GM19372 (cell line): ENCODE results near the gene MEF2A.

ENCODE experiments used
- ATAC-seq: cut with Tn5 transposase; IDR thresholded peaks from one replicate; pipeline ENCODE4 v1.9.1; 2021; ENCODE audit warnings: mild to moderate bottlenecking, low read depth, moderate library complexity; ENCODE audit not compliant: unreplicated experiment

MEF2A gene

DNA sequence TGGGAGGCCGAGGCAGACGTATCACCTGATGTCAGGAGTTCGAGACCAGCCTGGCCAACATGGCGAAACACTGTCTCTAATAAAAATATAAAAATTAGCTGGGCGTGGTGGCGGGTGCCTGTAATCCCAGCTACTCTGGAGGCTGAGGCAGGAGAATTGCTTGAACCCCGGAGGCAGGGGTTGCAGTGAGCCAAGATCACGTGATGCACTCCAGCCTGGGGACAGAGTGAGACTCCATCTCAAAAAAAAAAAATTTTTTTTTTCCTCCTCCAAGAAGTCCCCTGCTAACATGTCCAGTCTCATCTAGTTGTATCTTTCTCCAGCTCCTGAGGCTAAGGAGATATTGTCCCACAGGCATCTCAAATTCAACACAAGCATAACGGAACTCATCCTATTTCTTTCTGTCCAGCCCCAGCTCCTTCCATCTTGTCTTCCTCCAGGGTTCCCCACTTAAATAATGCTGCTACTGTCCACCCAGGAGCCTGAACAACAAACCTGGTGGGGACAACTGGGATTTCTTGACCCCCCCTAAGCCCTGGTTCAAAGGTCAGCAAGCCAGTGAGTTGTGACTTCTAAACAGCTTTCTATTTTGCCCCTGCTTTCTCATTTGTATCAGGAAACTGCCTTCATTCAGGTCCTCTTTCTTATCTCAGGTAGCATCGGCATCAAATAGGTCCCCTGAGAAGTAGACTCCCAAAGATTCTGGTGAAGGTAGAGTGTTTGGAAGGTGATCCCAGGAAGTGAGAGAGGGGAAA, 4.1 kb upstream of the MEF2A start:
- no peak for ATAC-seq

- no peak for ATAC-seq
These were observed 3.5 kb upstream of the MEF2A start for GRCh38 chr15:99562238-99562637.

- ATAC-seq, result peak; percentile 20
These were observed 1.3 kb upstream of the MEF2A start for GRCh38 chr15:99564221-99565048.

DNA sequence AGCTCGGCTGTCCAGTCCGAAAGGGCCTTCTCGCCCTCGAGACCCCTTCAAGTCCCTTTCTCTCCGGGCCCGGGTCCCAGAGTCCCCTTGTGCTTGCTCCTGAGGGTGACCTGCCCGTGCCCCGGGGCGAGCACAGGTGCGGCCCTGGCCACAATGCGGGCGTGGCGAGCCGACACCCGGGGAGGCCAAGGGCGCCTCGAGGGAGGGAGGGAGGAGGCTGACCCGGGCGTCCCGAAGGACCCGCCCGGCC, 810 bp upstream of the MEF2A start:
- no peak for ATAC-seq

GRCh38 chr15:99566157-99566897, 543 bp downstream of the MEF2A start:
- ATAC-seq, result no peak

DNA sequence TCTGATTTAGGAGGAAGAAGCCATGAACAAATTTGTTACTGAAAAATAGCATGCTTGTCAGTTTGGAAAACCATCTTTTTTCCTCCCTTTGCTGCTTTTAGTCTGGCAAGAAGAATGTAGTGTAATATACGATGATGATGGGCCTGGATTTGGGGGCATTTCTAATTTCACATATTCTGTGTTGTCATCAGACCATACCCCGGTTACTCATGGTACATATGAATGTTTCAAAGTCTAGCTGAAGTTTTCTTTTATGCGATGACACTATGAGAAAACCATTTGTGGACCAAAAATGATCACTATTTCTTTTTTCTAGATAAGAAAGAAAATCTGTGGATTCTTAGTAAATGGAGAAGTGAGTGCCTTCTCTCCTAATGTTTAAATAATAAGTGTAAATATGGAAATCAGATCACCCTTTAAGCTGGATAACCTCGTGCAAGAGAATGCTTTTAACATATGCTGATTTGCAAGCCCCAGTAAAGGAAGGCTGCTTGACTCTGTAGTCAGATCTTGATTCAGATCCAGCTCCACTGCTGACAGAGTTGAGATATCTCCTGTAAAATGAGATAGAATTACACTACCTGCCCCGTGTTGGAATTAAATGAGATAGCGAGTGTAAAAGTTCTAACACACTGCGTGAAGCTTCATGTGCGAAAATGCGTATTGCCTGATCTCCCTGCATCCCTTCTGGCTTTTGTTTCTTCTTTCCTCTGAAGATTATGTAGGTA, 3.0 kb downstream of the MEF2A start:
- ATAC-seq, result no peak

DNA sequence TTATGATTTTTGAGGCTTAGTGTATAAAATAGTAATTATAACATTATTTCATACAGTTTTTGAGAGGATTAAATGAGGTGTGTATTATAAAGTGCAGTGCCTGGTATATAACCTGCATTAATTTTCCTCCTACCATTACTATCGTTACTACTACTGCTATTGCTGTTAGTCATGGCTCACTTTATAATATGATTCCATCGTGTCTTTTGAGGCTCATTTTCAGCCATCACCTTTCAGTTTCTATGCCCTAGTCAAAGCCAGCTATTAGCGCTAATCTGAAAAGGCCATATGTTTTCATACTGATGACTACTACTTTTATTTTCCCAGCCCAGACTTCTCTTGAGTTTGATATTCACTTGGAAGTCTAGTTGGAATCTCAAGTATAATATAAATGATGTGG, 5.5 kb downstream of the MEF2A start:
- peak; percentile 37 for ATAC-seq

DNA sequence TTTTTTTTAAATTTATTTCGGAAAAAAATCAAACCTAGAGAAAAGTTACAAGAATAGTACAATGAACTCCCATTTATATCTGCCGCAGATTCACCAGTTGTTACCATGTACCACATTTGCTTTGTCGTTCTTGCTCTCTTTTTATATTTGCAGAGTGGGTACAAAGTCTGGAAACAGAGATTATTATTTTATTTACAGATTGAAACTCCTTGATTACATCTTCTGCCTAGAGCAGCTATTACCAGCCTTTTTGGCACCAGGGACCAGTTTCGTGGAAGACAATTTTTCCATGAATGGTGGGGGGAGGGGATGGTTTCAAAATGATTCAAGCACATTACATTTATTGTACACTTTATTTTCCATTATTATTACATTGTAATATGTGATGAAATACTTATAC, 8.3 kb downstream of the MEF2A start:
- no peak for ATAC-seq

DNA sequence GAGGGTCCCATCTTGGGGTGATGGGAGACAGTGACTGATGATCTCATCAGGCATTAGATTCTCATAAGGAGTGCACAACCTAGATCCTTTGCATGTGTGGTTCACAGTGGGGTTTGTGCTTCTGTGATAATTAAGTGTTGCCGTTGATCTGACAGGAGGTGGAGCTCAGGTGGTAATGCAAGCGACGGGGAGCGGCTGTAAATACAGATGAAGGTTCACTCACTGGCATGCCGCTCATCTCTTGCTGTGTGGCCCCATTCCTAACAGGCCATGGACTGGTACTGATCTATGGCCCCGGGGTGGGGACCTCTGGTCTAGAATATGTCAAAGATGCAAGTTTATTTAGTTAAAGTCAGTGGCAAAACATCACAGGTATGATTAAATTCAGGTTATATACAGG, 8.7 kb downstream of the MEF2A start:
- no peak for ATAC-seq

- no peak for ATAC-seq
These were observed 13.0 kb downstream of the MEF2A start for GRCh38 chr15:99578809-99579208.

- no peak for ATAC-seq
These were observed 14.3 kb downstream of the MEF2A start for GRCh38 chr15:99580076-99580475.

- ATAC-seq, result no peak
These were observed 16.8 kb downstream of the MEF2A start for GRCh38 chr15:99582508-99582960.

DNA sequence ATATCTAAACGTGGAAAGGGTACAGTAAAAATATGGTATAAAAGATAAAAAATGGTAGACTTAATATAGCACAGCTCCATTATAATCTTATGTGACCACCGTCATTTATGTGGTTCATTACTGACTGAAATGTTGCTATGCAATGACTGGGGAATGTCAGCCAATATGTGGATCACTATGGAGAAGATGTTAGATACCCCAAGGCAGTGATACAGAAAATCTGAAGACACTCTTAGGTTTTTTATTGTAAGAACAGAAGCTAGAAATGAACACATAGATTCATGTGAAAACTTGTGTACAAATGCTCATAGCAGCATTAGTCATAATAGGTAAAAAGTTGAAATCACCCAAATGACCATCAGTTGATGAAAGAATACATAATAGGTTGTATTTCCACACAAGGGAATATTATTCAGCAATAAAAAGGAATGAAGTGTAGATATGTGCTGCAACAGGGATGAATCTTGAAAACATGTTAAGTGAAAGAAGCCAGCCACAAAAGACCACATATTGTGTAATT, 18.4 kb downstream of the MEF2A start:
- no peak for ATAC-seq

DNA sequence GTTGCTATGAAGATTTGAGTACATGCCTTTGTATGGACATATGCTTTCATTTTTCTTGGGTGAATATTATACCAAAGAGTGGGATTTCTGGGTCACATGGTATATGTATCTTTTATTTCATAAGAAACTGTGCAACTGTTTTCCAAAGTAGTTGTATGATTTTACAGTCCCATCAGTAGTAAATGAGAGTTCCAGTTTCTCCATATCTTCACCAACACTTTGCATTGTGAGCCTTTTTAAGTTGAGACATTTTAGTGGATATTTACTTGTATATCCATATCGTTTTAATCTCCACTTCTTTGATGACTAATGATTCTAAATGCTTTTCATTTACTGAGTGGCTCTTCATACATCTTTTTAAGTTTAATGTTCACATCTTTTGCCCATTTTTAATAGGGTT, 20.3 kb downstream of the MEF2A start:
- ATAC-seq, result no peak

- ATAC-seq, result no peak
These were observed 24.0 kb downstream of the MEF2A start for GRCh38 chr15:99589801-99590200.

DNA sequence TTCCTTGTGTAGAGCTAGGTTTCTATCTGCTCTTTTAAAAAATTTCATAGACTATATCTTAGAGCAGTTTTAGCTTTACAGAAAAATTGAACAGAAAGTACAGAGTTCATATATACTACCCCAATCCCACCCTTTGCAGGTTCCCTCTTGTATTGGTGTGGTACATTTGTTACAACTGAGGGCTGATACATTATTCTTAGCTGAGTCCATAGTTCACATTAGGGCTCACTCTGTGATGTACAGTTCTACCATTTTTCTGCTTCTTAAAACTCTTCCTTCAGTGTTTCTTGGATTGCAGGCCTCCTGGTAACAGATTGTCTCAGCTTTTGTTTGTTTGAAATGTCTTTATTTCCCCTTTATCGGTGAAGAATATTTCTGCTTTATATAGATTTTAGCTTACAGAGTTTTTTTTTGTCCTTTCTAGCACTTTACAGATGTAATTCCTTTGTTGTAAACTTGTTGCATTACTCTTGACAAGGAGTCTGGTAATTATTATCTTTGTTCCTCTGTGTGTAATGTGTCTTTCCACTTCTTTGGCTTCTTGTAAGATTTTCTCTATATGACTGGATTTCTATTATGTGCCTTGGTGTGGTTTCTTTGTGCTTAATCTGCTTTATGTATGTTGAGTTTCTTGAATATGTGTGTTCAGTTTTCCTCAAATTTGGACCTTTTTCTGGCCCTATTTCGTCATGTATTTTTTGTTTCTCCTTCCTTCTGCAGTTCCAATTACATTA, 25.3 kb downstream of the MEF2A start:
- ATAC-seq, result peak; percentile 60

- ATAC-seq, result no peak
These were observed 26.5 kb downstream of the MEF2A start for GRCh38 chr15:99592145-99592791.

DNA sequence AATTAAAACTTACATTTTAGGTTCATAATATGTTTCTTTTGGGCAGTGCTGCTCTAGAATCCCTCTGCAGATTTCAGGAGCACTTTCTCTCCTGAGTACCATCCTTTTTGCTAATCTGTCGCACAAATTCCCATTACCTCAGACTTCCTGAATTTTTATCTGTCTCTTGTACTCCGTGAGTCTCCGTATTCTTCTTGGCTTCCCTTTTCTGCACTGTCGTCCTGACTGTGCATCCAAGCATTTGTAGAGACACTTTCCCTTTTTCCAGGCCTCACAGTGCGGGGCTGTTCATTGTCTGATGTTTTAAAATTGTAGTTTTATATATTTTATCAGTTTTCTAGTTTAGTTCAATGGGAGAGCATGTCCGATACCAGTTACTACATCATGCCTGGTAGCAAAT, 27.3 kb downstream of the MEF2A start:
- ATAC-seq, result no peak

GRCh38 chr15:99594916-99595315, 29.1 kb downstream of the MEF2A start:
- ATAC-seq, result no peak
